Measurements from ENCODE around the gene FN1.

Gene FN1

DNA sequence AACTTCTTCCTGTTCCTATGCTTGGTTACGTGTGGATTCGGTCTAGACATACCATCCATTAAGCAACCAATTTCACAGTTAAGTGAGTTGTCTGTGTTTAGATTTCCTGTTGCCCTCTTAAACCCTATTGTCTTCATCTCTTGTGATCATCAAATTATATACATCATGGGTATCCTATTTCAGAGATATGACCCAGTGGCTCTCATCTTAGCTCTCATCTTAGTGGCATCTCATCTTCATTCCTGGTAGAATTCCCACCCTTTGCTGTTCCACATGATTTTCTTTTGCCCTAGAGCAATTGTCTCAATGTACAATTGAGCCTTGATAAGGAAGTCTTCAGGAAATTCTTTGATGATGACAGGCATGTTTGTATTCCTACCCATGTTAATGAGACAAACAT, 29.4 kb upstream of the FN1 start (continued):
- TF ChIP-seq, protein P1, sequence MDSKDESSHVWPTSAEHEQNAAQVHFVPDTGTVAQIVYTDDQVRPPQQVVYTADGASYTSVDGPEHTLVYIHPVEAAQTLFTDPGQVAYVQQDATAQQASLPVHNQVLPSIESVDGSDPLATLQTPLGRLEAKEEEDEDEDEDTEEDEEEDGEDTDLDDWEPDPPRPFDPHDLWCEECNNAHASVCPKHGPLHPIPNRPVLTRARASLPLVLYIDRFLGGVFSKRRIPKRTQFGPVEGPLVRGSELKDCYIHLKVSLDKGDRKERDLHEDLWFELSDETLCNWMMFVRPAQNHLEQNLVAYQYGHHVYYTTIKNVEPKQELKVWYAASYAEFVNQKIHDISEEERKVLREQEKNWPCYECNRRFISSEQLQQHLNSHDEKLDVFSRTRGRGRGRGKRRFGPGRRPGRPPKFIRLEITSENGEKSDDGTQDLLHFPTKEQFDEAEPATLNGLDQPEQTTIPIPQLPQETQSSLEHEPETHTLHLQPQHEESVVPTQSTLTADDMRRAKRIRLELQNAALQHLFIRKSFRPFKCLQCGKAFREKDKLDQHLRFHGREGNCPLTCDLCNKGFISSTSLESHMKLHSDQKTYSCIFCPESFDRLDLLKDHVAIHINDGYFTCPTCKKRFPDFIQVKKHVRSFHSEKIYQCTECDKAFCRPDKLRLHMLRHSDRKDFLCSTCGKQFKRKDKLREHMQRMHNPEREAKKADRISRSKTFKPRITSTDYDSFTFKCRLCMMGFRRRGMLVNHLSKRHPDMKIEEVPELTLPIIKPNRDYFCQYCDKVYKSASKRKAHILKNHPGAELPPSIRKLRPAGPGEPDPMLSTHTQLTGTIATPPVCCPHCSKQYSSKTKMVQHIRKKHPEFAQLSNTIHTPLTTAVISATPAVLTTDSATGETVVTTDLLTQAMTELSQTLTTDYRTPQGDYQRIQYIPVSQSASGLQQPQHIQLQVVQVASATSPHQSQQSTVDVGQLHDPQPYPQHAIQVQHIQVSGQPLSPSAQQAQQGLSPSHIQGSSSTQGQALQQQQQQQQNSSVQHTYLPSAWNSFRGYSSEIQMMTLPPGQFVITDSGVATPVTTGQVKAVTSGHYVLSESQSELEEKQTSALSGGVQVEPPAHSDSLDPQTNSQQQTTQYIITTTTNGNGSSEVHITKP (tag by site-specific recombination; IDR thresholded peaks at IDR 0.05) = no peak
- no peak for TF ChIP-seq ZBTB48 (tag by site-specific recombination; IDR thresholded peaks at IDR 0.05)
- no peak for TF ChIP-seq SP3 (tag by site-specific recombination; IDR thresholded peaks at IDR 0.05)
- no peak for TF ChIP-seq SP7 (tag by site-specific recombination; IDR thresholded peaks at IDR 0.05)

DNA sequence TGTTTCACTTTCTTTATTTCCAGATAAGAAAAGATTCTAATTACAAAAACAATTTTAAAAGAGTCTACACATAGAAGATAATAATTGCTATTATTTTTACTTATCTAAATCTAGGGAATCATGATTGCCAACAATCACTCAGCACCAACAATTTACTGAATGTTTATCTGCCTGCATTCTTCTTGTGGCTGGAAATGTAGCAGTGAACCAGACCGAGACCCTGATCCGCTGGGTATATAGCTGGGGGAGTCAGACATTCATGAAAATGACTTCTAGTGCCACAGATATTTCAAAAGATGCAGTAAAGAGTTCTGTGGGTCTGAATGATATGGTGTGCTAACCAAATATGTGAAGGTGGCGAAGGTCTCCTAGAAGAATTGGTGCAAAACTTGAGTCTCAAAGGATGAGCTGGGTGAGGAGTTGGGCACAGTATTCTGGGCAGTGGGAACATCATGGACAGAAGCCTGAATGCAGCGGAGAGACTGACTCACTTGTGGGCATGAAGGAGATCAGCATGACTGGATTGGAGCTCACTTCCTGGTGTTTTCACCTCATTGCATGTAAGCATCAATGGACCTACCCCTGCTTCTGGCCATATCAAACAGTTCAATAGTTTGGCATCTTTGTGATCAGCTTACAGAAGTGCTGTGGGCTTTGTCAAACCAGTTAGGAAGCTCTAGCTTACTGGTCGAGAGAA, 26.1 kb upstream of the FN1 start:
- no peaks in the 10 kb centered on the region for H3K36me3 ChIP-seq (ENCODE audit: control insufficient read depth in 2 of 2, insufficient read depth in 1 of 2, low read length in 2 of 2)
- TF ChIP-seq ZBTB7A (tag by site-specific recombination; IDR thresholded peaks at IDR 0.05; ENCODE audit: low read depth) (no peak), ZNF202 (tag by site-specific recombination; IDR thresholded peaks at IDR 0.05; ENCODE audit: borderline replicate concordance) (no peak), ZNF571 (tag by site-specific recombination; IDR thresholded peaks at IDR 0.05) (no peak), BCL11B (tag by site-specific recombination; IDR thresholded peaks at IDR 0.05; ENCODE audit: low read depth) (no peak), OVOL3 (tag by site-specific recombination; IDR thresholded peaks at IDR 0.05) (no peak), ZNF76 (tag by site-specific recombination; IDR thresholded peaks at IDR 0.05; ENCODE audit: borderline replicate concordance, low read depth) (no peak), KLF1 (tag by site-specific recombination; IDR thresholded peaks at IDR 0.05) (no peak), ZNF121 (tag by site-specific recombination; IDR thresholded peaks at IDR 0.05) (no peak), ZSCAN23 (tag by site-specific recombination; IDR thresholded peaks at IDR 0.05) (no peak), ZNF621 (tag by site-specific recombination; IDR thresholded peaks at IDR 0.05) (no peak), ZNF341 (tag by site-specific recombination; IDR thresholded peaks at IDR 0.05; ENCODE audit: low read depth) (no peak), ZNF10 (tag by site-specific recombination; IDR thresholded peaks at IDR 0.05) (no peak), YY2 (tag by site-specific recombination; IDR thresholded peaks at IDR 0.05) (no peak)
- TF ChIP-seq, protein P2, sequence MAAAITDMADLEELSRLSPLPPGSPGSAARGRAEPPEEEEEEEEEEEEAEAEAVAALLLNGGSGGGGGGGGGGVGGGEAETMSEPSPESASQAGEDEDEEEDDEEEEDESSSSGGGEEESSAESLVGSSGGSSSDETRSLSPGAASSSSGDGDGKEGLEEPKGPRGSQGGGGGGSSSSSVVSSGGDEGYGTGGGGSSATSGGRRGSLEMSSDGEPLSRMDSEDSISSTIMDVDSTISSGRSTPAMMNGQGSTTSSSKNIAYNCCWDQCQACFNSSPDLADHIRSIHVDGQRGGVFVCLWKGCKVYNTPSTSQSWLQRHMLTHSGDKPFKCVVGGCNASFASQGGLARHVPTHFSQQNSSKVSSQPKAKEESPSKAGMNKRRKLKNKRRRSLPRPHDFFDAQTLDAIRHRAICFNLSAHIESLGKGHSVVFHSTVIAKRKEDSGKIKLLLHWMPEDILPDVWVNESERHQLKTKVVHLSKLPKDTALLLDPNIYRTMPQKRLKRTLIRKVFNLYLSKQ (tag by site-specific recombination; IDR thresholded peaks at IDR 0.05; ENCODE audit: borderline replicate concordance) = no peak
- TF ChIP-seq, protein P3, sequence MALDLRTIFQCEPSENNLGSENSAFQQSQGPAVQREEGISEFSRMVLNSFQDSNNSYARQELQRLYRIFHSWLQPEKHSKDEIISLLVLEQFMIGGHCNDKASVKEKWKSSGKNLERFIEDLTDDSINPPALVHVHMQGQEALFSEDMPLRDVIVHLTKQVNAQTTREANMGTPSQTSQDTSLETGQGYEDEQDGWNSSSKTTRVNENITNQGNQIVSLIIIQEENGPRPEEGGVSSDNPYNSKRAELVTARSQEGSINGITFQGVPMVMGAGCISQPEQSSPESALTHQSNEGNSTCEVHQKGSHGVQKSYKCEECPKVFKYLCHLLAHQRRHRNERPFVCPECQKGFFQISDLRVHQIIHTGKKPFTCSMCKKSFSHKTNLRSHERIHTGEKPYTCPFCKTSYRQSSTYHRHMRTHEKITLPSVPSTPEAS (tag by site-specific recombination; IDR thresholded peaks at IDR 0.05) = no peak
- TF ChIP-seq, protein P4, sequence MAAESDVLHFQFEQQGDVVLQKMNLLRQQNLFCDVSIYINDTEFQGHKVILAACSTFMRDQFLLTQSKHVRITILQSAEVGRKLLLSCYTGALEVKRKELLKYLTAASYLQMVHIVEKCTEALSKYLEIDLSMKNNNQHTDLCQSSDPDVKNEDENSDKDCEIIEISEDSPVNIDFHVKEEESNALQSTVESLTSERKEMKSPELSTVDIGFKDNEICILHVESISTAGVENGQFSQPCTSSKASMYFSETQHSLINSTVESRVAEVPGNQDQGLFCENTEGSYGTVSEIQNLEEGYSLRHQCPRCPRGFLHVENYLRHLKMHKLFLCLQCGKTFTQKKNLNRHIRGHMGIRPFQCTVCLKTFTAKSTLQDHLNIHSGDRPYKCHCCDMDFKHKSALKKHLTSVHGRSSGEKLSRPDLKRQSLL (tag by site-specific recombination; IDR thresholded peaks at IDR 0.05) = no peak
- TF ChIP-seq, protein P5, sequence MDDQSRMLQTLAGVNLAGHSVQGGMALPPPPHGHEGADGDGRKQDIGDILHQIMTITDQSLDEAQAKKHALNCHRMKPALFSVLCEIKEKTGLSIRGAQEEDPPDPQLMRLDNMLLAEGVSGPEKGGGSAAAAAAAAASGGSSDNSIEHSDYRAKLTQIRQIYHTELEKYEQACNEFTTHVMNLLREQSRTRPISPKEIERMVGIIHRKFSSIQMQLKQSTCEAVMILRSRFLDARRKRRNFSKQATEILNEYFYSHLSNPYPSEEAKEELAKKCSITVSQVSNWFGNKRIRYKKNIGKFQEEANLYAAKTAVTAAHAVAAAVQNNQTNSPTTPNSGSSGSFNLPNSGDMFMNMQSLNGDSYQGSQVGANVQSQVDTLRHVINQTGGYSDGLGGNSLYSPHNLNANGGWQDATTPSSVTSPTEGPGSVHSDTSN (CRISPR knock-in tag; IDR thresholded peaks at IDR 0.05) = no peak
- H3K4me1 ChIP-seq (ENCODE audit: control insufficient read depth, insufficient read depth, low read length) = no peaks in the 10 kb centered on the region
- POLR2A ChIA-PET = interaction anchor here (0.6 kb wide), 1 partner anchor 29 kb away, joined by 3 read pairs; no protein-coding TSS in a partner anchor
- H3K27ac ChIP-seq (ENCODE audit: extremely low read depth, low read depth, low read length) = no peak overlapping the region
- H3K4me3 ChIP-seq (ENCODE audit: low read depth, low read length) = no peak overlapping the region
- no peaks in the 10 kb centered on the region for H3K9me3 ChIP-seq (ENCODE audit: control insufficient read depth, insufficient read depth, low read depth, low read length)
- CTCF ChIA-PET = interaction anchor here (0.7 kb wide), 1 partner anchor 456 kb away, joined by 3 read pairs; no protein-coding TSS in a partner anchor
